ENCODE data around the gene CHERP.

Gene CHERP

GRCh38 chr19:16540948-16541347 lies 1.3 kb downstream of the CHERP start:
- DNase-seq: no peak

- DNase-seq: no peak
Measured at GRCh38 chr19:16537111-16537510, 5.1 kb downstream of the CHERP start.

- no peak for DNase-seq
Measured at GRCh38 chr19:16536130-16536529, 6.1 kb downstream of the CHERP start.

- DNase-seq: no peak
Measured at GRCh38 chr19:16535381-16535780, 6.9 kb downstream of the CHERP start.

GRCh38 chr19:16532440-16533234 lies 9.6 kb downstream of the CHERP start:
- no peak for DNase-seq

- no peak for DNase-seq
Measured at GRCh38 chr19:16531380-16531669, 10.9 kb downstream of the CHERP start.

GRCh38 chr19:16530540-16531379 lies 11.5 kb downstream of the CHERP start:
- no peak for DNase-seq

GRCh38 chr19:16529466-16530144 lies 12.6 kb downstream of the CHERP start:
- no peak for DNase-seq

GRCh38 chr19:16527971-16528521 lies 14.2 kb downstream of the CHERP start:
- DNase-seq: no peak

- DNase-seq: no peak
Measured at GRCh38 chr19:16527334-16527935, 14.8 kb downstream of the CHERP start.

GRCh38 chr19:16525751-16526481 lies 16.3 kb downstream of the CHERP start:
- no peak for DNase-seq

- no peak for DNase-seq
Measured at GRCh38 chr19:16524991-16525734, 17.1 kb downstream of the CHERP start.

- DNase-seq: no peak
Measured at GRCh38 chr19:16522559-16523377, 19.5 kb downstream of the CHERP start.

- DNase-seq: no peak
Measured at GRCh38 chr19:16521715-16522289, 20.4 kb downstream of the CHERP start.

GRCh38 chr19:16520986-16521624 lies 21.1 kb downstream of the CHERP start:
- DNase-seq: no peak

GRCh38 chr19:16520074-16520973 lies 21.9 kb downstream of the CHERP start:
- no peak for DNase-seq

GRCh38 chr19:16519230-16519687 lies 23.0 kb downstream of the CHERP start:
- no peak for DNase-seq

GRCh38 chr19:16518483-16519229 lies 23.6 kb downstream of the CHERP start:
- no peak for DNase-seq
